Endodermal cell (in vitro differentiated cells): ENCODE measurements around the gene MYOD1. TPM values are rescaled to one million over a fixed set of nuclear protein-coding genes. Genes with fewer than 3 reads are reported as not detected.

ENCODE experiments used
- DNase-seq: peaks from one replicate; pipeline ENCODE4 v3.0.0-alpha.2; 2017
- H3K27ac ChIP-seq: 2 replicates; pipeline ENCODE4 v1.5.1; 2013; ENCODE audit warnings: mild to moderate bottlenecking, low read depth, low read length, moderate library complexity
- H3K27me3 ChIP-seq: 2 replicates; pipeline ENCODE4 v1.6.1; 2013; ENCODE audit warnings: mild to moderate bottlenecking, low read length, moderate library complexity; ENCODE audit not compliant: insufficient read depth, control insufficient read depth, poor library complexity, severe bottlenecking
- H3K36me3 ChIP-seq: 2 replicates; pipeline ENCODE4 v1.7.0; 2013; ENCODE audit warnings: mild to moderate bottlenecking, low read length, moderate library complexity; ENCODE audit not compliant: control insufficient read depth, insufficient read depth
- H3K4me1 ChIP-seq: one replicate; pipeline ENCODE4 v1.7.0; 2013; ENCODE audit warnings: low read length; ENCODE audit not compliant: control insufficient read depth, insufficient read depth
- H3K4me3 ChIP-seq: 2 replicates; pipeline ENCODE4 v1.5.1; 2013; ENCODE audit warnings: mild to moderate bottlenecking, low read length, moderate library complexity
- H3K9ac ChIP-seq: 2 replicates; pipeline ENCODE4 v1.6.1; 2013; ENCODE audit warnings: mild to moderate bottlenecking, low read length, moderate library complexity; ENCODE audit not compliant: poor library complexity, severe bottlenecking; ENCODE audit errors: extremely low read depth
- H3K9me3 ChIP-seq: 2 replicates; pipeline ENCODE4 v1.6.1; 2013; ENCODE audit warnings: mild to moderate bottlenecking, low read length, moderate library complexity; ENCODE audit not compliant: control insufficient read depth
- H3K27ac Mint-ChIP-seq: 2 replicates; pipeline ENCODE4 v1.8.0; 2020; ENCODE audit warnings: mixed read lengths
- H3K27me3 Mint-ChIP-seq: 2 replicates; pipeline ENCODE4 v1.8.0; 2021; ENCODE audit warnings: mild to moderate bottlenecking, mixed read lengths; ENCODE audit not compliant: insufficient read depth
- H3K36me3 Mint-ChIP-seq: 2 replicates; pipeline ENCODE4 v1.8.0; 2020; ENCODE audit warnings: low read depth, mixed read lengths
- H3K4me1 Mint-ChIP-seq: 2 replicates; pipeline ENCODE4 v1.8.0; 2020; ENCODE audit warnings: mixed read lengths
- H3K4me3 Mint-ChIP-seq: 2 replicates; pipeline ENCODE4 v1.8.0; 2020; ENCODE audit warnings: mild to moderate bottlenecking, moderate library complexity, mixed read lengths
- H3K9me3 Mint-ChIP-seq: 2 replicates; pipeline ENCODE4 v1.8.0; 2020; ENCODE audit warnings: mild to moderate bottlenecking, mixed read lengths
- WGBS, 2 experiments: methylation state at CpG; one replicate each; pipeline versions ENCODE4 v1.1.5 to v1.1.7; 2013; ENCODE audit warnings: missing lambda C conversion rate in 2 of 2, mixed read lengths in 1 of 2; ENCODE audit not compliant: insufficient coverage in 1 of 2, insufficient read length in 1 of 2; 5-methylcytosine and 5-hydroxymethylcytosine counted together
- total RNA-seq, 2 donors: library from RNA; stranded (reverse); fragmentation: NEBNext Ultra II Directional in 1 of 2; extraction: Animal tissue kit (Norgen Biotek cat#: 25700) in 1 of 2; gene quantifications; 2 replicates in 1 of 2; 3 replicates in 1 of 2; pipeline ENCODE4 v1.2.1, GENCODE V29; 2021
- TF ChIP-seq, protein P1 (sequence below): fragments of 200-600 bp; sonication (generic); conservative IDR thresholded peaks from 2 replicates; pipeline ENCODE4 v1.5.0; 2021; ENCODE audit warnings: antibody characterized with exemption, mild to moderate bottlenecking

MYOD1 gene
- total RNA-seq, 2 donors from 2014 or later, result not detected

DNA sequence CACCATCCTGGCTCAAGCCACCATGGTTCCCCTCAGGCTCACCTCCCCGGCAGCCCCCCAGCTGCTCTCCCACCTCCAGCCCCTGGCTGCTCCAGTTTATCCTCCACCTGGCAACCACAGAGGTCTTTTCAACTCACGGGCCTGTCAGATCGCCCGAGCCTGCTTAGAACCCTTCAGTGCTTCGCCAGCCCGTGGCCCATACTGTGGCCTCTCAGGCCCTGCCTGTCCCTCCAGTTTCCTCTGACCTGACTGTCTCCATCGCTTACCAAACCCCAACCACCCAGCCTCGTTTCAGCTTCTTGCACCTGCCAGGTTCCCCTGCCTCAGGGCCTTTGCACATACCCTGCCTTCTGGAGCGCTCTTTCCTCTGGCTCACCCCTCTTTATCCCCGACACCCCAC is 22.1 kb downstream of the MYOD1 start:
- Mint-ChIP-seq H3K27ac (no peak overlapping the region), H3K4me1 (no peaks in the 10 kb centered on the region), H3K4me3 (no peak overlapping the region), H3K36me3 (no peaks in the 10 kb centered on the region), H3K27me3 (peaks cover 44% of the 10 kb centered on the region), H3K9me3 (peaks cover 2% of the 10 kb centered on the region)
- peaks cover 24% of the 10 kb centered on the region for H3K27me3 ChIP-seq
- H3K36me3 ChIP-seq, result no peaks in the 10 kb centered on the region
- 89% methylated on average over 10 of the region's 10 CpGs; no CpG with 5 or more reads in 1 of the 2 experiments for WGBS, 2 experiments
- H3K27ac ChIP-seq, result no peak overlapping the region
- TF ChIP-seq, protein P1, sequence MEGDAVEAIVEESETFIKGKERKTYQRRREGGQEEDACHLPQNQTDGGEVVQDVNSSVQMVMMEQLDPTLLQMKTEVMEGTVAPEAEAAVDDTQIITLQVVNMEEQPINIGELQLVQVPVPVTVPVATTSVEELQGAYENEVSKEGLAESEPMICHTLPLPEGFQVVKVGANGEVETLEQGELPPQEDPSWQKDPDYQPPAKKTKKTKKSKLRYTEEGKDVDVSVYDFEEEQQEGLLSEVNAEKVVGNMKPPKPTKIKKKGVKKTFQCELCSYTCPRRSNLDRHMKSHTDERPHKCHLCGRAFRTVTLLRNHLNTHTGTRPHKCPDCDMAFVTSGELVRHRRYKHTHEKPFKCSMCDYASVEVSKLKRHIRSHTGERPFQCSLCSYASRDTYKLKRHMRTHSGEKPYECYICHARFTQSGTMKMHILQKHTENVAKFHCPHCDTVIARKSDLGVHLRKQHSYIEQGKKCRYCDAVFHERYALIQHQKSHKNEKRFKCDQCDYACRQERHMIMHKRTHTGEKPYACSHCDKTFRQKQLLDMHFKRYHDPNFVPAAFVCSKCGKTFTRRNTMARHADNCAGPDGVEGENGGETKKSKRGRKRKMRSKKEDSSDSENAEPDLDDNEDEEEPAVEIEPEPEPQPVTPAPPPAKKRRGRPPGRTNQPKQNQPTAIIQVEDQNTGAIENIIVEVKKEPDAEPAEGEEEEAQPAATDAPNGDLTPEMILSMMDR, result no peak
- no peak for DNase-seq
- no peak overlapping the region for H3K4me3 ChIP-seq
- H3K4me1 ChIP-seq, result peaks cover 6% of the 10 kb centered on the region
- H3K9me3 ChIP-seq, result no peaks in the 10 kb centered on the region
- no peak overlapping the region for H3K9ac ChIP-seq

DNA sequence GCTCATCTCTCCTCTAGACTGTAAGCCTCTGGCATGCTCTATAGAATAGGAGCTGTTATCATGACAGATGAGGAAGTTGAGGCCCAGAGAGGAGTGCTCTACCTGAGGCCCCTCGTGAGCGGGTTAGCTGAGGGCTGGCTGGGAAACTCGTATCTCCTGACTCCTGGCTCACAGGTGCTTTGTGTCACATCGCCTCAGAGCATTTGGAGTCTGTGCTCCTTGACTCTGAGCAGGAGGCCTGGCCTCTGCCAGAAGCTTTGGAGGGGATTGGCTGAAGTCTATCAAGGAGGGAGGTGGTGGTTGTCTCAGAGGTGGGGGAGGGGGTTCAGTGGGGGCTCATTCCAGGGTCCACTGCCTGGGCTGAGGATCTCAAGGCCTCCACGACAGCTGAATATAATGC is 22.6 kb downstream of the MYOD1 start:
- peaks cover 18% of the 10 kb centered on the region for H3K27me3 ChIP-seq
- no peaks in the 10 kb centered on the region for H3K9me3 ChIP-seq
- no peak overlapping the region for H3K4me3 ChIP-seq
- H3K36me3 ChIP-seq, result no peaks in the 10 kb centered on the region
- no peak overlapping the region for H3K9ac ChIP-seq
- H3K27ac ChIP-seq, result no peak overlapping the region
- DNase-seq, result no peak
- Mint-ChIP-seq H3K4me1 (no peaks in the 10 kb centered on the region), H3K27ac (no peak overlapping the region), H3K27me3 (peaks cover 39% of the 10 kb centered on the region), H3K36me3 (no peaks in the 10 kb centered on the region), H3K9me3 (no peaks in the 10 kb centered on the region), H3K4me3 (no peak overlapping the region)
- peaks cover 6% of the 10 kb centered on the region for H3K4me1 ChIP-seq
- WGBS, 2 experiments, result 89 to 91% methylated on average over 5 of the region's 5 CpGs
- TF ChIP-seq, protein P1, result no peak

DNA sequence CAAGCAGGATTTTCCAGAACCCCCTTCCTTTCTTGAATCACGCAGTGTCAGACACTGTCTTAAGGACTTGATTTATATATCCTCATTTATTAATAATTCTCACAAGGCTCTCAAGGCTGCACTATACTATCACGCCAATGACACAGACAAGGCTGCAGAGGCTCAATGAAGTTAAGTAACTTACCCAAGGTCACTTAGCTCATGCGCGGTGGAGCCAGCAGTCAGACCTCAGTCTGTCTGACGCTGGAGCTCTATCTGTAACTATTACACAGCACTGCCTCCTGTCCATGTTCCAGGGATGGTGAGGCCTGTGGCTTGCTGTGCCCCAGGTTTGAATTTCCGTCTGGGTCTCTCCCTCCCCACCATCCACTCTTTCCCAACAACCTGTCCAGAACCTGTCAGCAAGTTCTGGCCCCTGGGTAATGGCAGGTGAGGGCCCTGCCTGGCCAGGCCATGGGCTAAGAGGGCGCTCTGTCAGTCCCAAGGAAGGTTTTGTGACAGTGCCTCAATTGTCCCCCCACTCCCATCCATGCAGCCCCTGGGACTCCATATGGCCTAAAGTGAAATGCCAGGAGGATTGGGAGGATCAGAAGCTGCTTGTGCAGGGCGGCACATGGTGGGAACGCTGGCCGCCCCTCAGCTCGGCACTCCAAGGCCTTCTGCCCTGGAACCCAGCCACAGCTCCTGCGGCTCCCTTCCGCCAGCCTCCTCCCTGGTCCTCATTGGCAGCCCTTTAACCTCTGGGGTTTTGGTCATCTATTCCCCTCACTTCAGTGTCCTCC is 23.8 kb downstream of the MYOD1 start:
- Mint-ChIP-seq H3K27me3 (peaks cover 27% of the 10 kb centered on the region), H3K9me3 (no peaks in the 10 kb centered on the region), H3K27ac (no peak overlapping the region), H3K4me3 (no peak overlapping the region), H3K4me1 (no peaks in the 10 kb centered on the region), H3K36me3 (no peaks in the 10 kb centered on the region)
- H3K4me1 ChIP-seq, result peaks cover 6% of the 10 kb centered on the region
- no peaks in the 10 kb centered on the region for H3K9me3 ChIP-seq
- no peaks in the 10 kb centered on the region for H3K36me3 ChIP-seq
- 88 to 91% methylated on average over 11 to 13 of the region's 13 CpGs for WGBS, 2 experiments
- TF ChIP-seq, protein P1, result no peak
- peaks cover 6% of the 10 kb centered on the region for H3K27me3 ChIP-seq
- no peak overlapping the region for H3K9ac ChIP-seq
- DNase-seq, result no peak
- H3K27ac ChIP-seq, result no peak overlapping the region
- no peak overlapping the region for H3K4me3 ChIP-seq
